WI38 (cell line): Measurements from ENCODE around the gene UHRF1.
"Not testable (repeated sequence)": the region's sequence is repeated elsewhere in the genome, so short reads cannot be mapped to it uniquely, and the experiment has no call there.

Experiments
- H3K4me3 ChIP-seq: 2 replicates; pipeline ENCODE4 v1.5.1; 2011; ENCODE audit warnings: low read depth, mild to moderate bottlenecking, control low read depth, low read length
- CTCF ChIP-seq: IDR thresholded peaks from 2 replicates; pipeline ENCODE4 v1.5.1; 2012; ENCODE audit warnings: low read depth, mild to moderate bottlenecking, control low read depth, low read length

Gene UHRF1

GRCh38 chr19:4889034-4889815 is 20.1 kb upstream of the UHRF1 start:
- TF ChIP-seq CTCF: no peak
- H3K4me3 ChIP-seq: no peak overlapping the region

- H3K4me3 ChIP-seq: no peak overlapping the region
- no peak for TF ChIP-seq CTCF
Measured at GRCh38 chr19:4891066-4891465, 18.2 kb upstream of the UHRF1 start.

- H3K4me3 ChIP-seq: not testable (repeated sequence)
Measured at GRCh38 chr19:4892962-4893361, 16.3 kb upstream of the UHRF1 start.

GRCh38 chr19:4896372-4896771 is 12.9 kb upstream of the UHRF1 start:
- TF ChIP-seq CTCF: no peak
- H3K4me3 ChIP-seq: no peak overlapping the region

GRCh38 chr19:4897146-4897545 is 12.2 kb upstream of the UHRF1 start:
- no peak overlapping the region for H3K4me3 ChIP-seq
- TF ChIP-seq CTCF: no peak

GRCh38 chr19:4900879-4901278 is 8.4 kb upstream of the UHRF1 start:
- not testable (repeated sequence) for H3K4me3 ChIP-seq

- TF ChIP-seq CTCF: no peak
- H3K4me3 ChIP-seq: no peak within 1 kb of the TSS
Measured at GRCh38 chr19:4902796-4903195, 6.5 kb upstream of the UHRF1 start, which contains the start of gene ARRDC5. ARRDC5 (minus strand) TSS chr19:4902896; CDS start chr19:4902825, 71 bp downstream.

- TF ChIP-seq CTCF: no peak
- no peak overlapping the region for H3K4me3 ChIP-seq
Measured at GRCh38 chr19:4904481-4904880, 4.8 kb upstream of the UHRF1 start.
